Measurements from ENCODE around the gene GINM1.

GINM1 gene

GRCh38 chr6:149565527-149566409, at the start of gene GINM1:
Gene GINM1, plus strand, starts transcription at chr6:149566375. Its CDS starts 40 bp downstream, at chr6:149566415.
- peak; percentile 96 for DNase-seq (ENCODE audit: low spot score)

- no peak for DNase-seq (ENCODE audit: low spot score)
Measured at GRCh38 chr6:149529650-149530049, 36.5 kb upstream of the GINM1 start.

- DNase-seq (ENCODE audit: low spot score): no peak
Measured at GRCh38 chr6:149534742-149535141, 31.4 kb upstream of the GINM1 start.

GRCh38 chr6:149541139-149541538, 25.0 kb upstream of the GINM1 start:
- DNase-seq (ENCODE audit: low spot score): no peak

- DNase-seq (ENCODE audit: low spot score): no peak
Measured at GRCh38 chr6:149544646-149545257, 21.4 kb upstream of the GINM1 start.

GRCh38 chr6:149545258-149545753, 20.9 kb upstream of the GINM1 start:
- peak; percentile 42 for DNase-seq (ENCODE audit: low spot score)

- DNase-seq (ENCODE audit: low spot score): peak; percentile 97
Measured at GRCh38 chr6:149545754-149546471, 20.3 kb upstream of the GINM1 start, which contains the start of gene PPIL4. Gene PPIL4, minus strand, starts transcription at chr6:149546043. Its CDS starts 38 bp downstream, at chr6:149546005.

GRCh38 chr6:149551920-149552319, 14.3 kb upstream of the GINM1 start:
- no peak for DNase-seq (ENCODE audit: low spot score)

- no peak for DNase-seq (ENCODE audit: low spot score)
Measured at GRCh38 chr6:149558029-149558428, 8.1 kb upstream of the GINM1 start.

GRCh38 chr6:149559389-149559788, 6.8 kb upstream of the GINM1 start:
- DNase-seq (ENCODE audit: low spot score): no peak

- no peak for DNase-seq (ENCODE audit: low spot score)
Measured at GRCh38 chr6:149560736-149561135, 5.4 kb upstream of the GINM1 start.

GRCh38 chr6:149563203-149563927, 2.8 kb upstream of the GINM1 start:
- no peak for DNase-seq (ENCODE audit: low spot score)

- DNase-seq (ENCODE audit: low spot score): no peak
Measured at GRCh38 chr6:149563928-149564325, 2.2 kb upstream of the GINM1 start.

- DNase-seq (ENCODE audit: low spot score): peak; percentile 31
Measured at GRCh38 chr6:149566410-149567193, 427 bp downstream of the GINM1 start.

- no peak for DNase-seq (ENCODE audit: low spot score)
Measured at GRCh38 chr6:149567194-149567586, 1.0 kb downstream of the GINM1 start.

GRCh38 chr6:149567945-149568585, 1.9 kb downstream of the GINM1 start:
- DNase-seq (ENCODE audit: low spot score): no peak

- no peak for DNase-seq (ENCODE audit: low spot score)
Measured at GRCh38 chr6:149580880-149581279, 14.7 kb downstream of the GINM1 start.

GRCh38 chr6:149581349-149581748, 15.2 kb downstream of the GINM1 start:
- DNase-seq (ENCODE audit: low spot score): no peak

GRCh38 chr6:149586149-149586548, 20.0 kb downstream of the GINM1 start:
- no peak for DNase-seq (ENCODE audit: low spot score)

- DNase-seq (ENCODE audit: low spot score): no peak
Measured at GRCh38 chr6:149592983-149593382, 26.8 kb downstream of the GINM1 start.
